HG02981 (cell line): ENCODE results near the gene SMAD1.
A peak's percentile ranks its signal among the peaks of the same experiment; 100 is the strongest.
"Not testable (repeated sequence)": the region's sequence is repeated elsewhere in the genome, so short reads cannot be mapped to it uniquely, and the experiment has no call there.

ENCODE experiments used
- ATAC-seq: cut with Tn5 transposase; IDR thresholded peaks from one replicate; pipeline ENCODE4 v1.9.1; 2021; ENCODE audit warnings: mild to moderate bottlenecking, moderate library complexity; ENCODE audit not compliant: unreplicated experiment

SMAD1 gene

GRCh38 chr4:145554691-145555090, 73.0 kb downstream of the SMAD1 start:
- no peak for ATAC-seq

- ATAC-seq, result peak; percentile 89
Measured at GRCh38 chr4:145557720-145558119, 76.1 kb downstream of the SMAD1 start.

GRCh38 chr4:145563293-145563985, 81.8 kb downstream of the SMAD1 start:
- no peak for ATAC-seq

GRCh38 chr4:145564540-145564939, 82.9 kb downstream of the SMAD1 start:
- no peak for ATAC-seq

GRCh38 chr4:145565328-145565727, 83.7 kb downstream of the SMAD1 start:
- peak; percentile 57 for ATAC-seq

GRCh38 chr4:145566086-145566708, 84.5 kb downstream of the SMAD1 start:
- ATAC-seq, result no peak

- ATAC-seq, result no peak
Measured at GRCh38 chr4:145566768-145567167, 85.1 kb downstream of the SMAD1 start.

GRCh38 chr4:145567516-145567915, 85.9 kb downstream of the SMAD1 start:
- ATAC-seq, result no peak

GRCh38 chr4:145574546-145574945, 92.9 kb downstream of the SMAD1 start:
- not testable (repeated sequence) for ATAC-seq

- no peak for ATAC-seq
Measured at GRCh38 chr4:145580906-145581305, 99.3 kb downstream of the SMAD1 start.

GRCh38 chr4:145583191-145584055, 101.8 kb downstream of the SMAD1 start:
- ATAC-seq, result no peak

- ATAC-seq, result no peak
Measured at GRCh38 chr4:145587088-145587754, 105.6 kb downstream of the SMAD1 start.

GRCh38 chr4:145589381-145589780, 107.7 kb downstream of the SMAD1 start:
- ATAC-seq, result not testable (repeated sequence)

- no peak for ATAC-seq
Measured at GRCh38 chr4:145589916-145590702, 108.5 kb downstream of the SMAD1 start.

GRCh38 chr4:145602129-145602760, 120.6 kb downstream of the SMAD1 start:
- ATAC-seq, result no peak

GRCh38 chr4:145605941-145606340, 124.3 kb downstream of the SMAD1 start:
- ATAC-seq, result no peak
